Ovary (tissue), 9 donors: Measurements from ENCODE around the gene DNM1L. TPM values are rescaled to one million over a fixed set of nuclear protein-coding genes. Genes with fewer than 3 reads are reported as not detected.

Experiments used
- DNase-seq, 5 donors: peaks; one replicate each; pipeline ENCODE4 v3.0.0-alpha.2; 2019 to 2020
- H3K27ac ChIP-seq, 2 donors: fragments of 200-600 bp; one replicate each; pipeline versions ENCODE4 v1.5.1 to v1.8.0; 2019 to 2022
- H3K27me3 ChIP-seq: fragments of 200-600 bp; one replicate; pipeline ENCODE4 v1.8.0; 2022
- H3K36me3 ChIP-seq: fragments of 200-600 bp; sonication (generic); one replicate; pipeline ENCODE4 v1.5.1; 2019
- H3K4me1 ChIP-seq: one replicate; pipeline ENCODE4 v1.8.1; 2013; ENCODE audit warnings: mild to moderate bottlenecking, moderate library complexity; ENCODE audit not compliant: insufficient read depth
- H3K4me3 ChIP-seq: fragments of 200-600 bp; sonication (generic); one replicate; pipeline ENCODE4 v1.5.1; 2017
- H3K9me3 ChIP-seq, 2 donors: fragments of 200-600 bp in 1 of 2; sonication (generic) in 1 of 2; one replicate each; pipeline versions ENCODE4 v1.5.1 to v1.8.1; 2013 to 2019; ENCODE audit warnings: mild to moderate bottlenecking in 1 of 2, moderate library complexity in 1 of 2
- CTCF ChIP-seq, 3 donors: fragments of 450-650 bp in 2 of 3; fragments of 200-600 bp in 1 of 3; IDR thresholded peaks; one replicate each; pipeline versions ENCODE4 v1.5.1 to v1.8.0; 2016 to 2022; ENCODE audit warnings: antibody characterized with exemption in 3 of 3, mild to moderate bottlenecking in 1 of 3
- EP300 ChIP-seq: sonication (generic); formaldehyde crosslinking; IDR thresholded peaks from one replicate; pipeline ENCODE4 v1.6.1; 2017; ENCODE audit warnings: antibody characterized with exemption
- POLR2A ChIP-seq: fragments of 450-650 bp; IDR thresholded peaks from one replicate; pipeline ENCODE4 v1.6.1; 2017; ENCODE audit warnings: antibody characterized with exemption, mild to moderate bottlenecking, moderate library complexity
- WGBS, 3 donors: extraction: QIAGEN DNeasy Blood & Tissue Kit in 1 of 3; methylation state at CpG; one replicate each; pipeline versions ENCODE4 v1.1.5 to v1.1.7; 2013 to 2017; 5-methylcytosine and 5-hydroxymethylcytosine counted together
- intact Hi-C, 4 donors: fragments of 100-400 bp; cut with DNase I; formaldehyde crosslinking; loops; one replicate each; pipeline versions ENCODE4 v1.11.0 to v1.15.1; 2022 to 2023
- polyA plus RNA-seq, 2 donors: library from polyadenylated mRNA; stranded (reverse); fragments of 200-250 nt in 1 of 2; fragments of 350-450 nt in 1 of 2; fragmentation: Illumina TruSeq in 1 of 2; extraction: RNeasy Lipid Tissue Mini Kit (QIAGEN cat#74804) in 1 of 2; gene quantifications; one replicate each; pipeline ENCODE4 v1.2.3, GENCODE V29; 2013 to 2014
- total RNA-seq, 7 donors: library from RNA; depleted of rRNA in 2 of 7; stranded (reverse); fragments of >200 nt in 2 of 7; fragmentation: NEBNext Ultra II Directional in 3 of 7; extraction: Animal tissue kit (Norgen Biotek cat#: 25700) in 3 of 7; gene quantifications; one replicate each; pipeline versions ENCODE4 v1.1.0 to v1.2.4, GENCODE V29; 2016 to 2023
- donor health status: DM: no; HTN: no; CAD: no; lungs with moderate emphysema.
- donor health status: DM: no; HTN: no; CAD: no.
- donor health status: Bipolar disorder and iron deficiency.
- donor health status: DM: yes; HTN: yes; CAD: no.
- donor health status: DM: no; HTN: no; CAD: no.
- donor health status: DM: yes; HTN: yes; CAD: no.

DNM1L gene
- total and polyA plus RNA-seq, 9 donors: 19.4 to 77.5 (median 47.8) TPM

GRCh38 chr12:32671930-32672780 lies 6.9 kb upstream of the DNM1L start:
- 10 to 16% (median 12%) methylated on average over 11 of the region's 11 CpGs for WGBS, 3 donors
- intact Hi-C loops: loop anchor here in 3 of 4 donors (10.0 kb wide), 2 partner anchors 307 to 1017 kb away; partner anchors contain the start of gene ETFBKMT (in 2 of the 3)
- Histone ChIP-seq H3K27me3 (no peaks in the 10 kb centered on the region), H3K9me3 (no peaks in the 10 kb centered on the region), H3K4me3 (no peak overlapping the region), H3K4me1 (no peaks in the 10 kb centered on the region), H3K36me3 (no peaks in the 10 kb centered on the region), H3K27ac (no peak overlapping the region)
- DNase-seq: peak in 3 of 5 donors; percentile 34 to 58 (median 47)
- peak; percentile 31 to 49 (median 38) for TF ChIP-seq CTCF (IDR thresholded peaks at IDR 0.05)
- no peak for TF ChIP-seq POLR2A

DNA sequence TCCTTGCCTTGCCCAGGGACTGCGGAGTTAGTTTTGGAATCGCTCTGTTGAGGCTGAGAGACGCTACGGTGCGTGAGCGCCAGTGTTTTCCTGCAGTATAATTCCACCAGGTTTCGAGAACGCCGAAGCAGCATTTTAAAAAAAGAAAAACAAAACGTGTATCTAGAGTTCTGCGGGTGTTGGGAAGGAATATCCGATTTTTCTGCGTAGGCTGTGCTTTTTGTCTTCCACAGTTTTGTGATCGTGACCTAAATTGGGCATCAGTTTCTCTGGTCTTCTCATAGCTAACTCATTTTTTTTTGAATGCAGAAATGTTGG lies 778 bp downstream of the DNM1L start:
- Histone ChIP-seq H3K9me3 (no peaks in the 10 kb centered on the region), H3K4me1 (no peaks in the 10 kb centered on the region), H3K27me3 (no peaks in the 10 kb centered on the region), H3K36me3 (no peaks in the 10 kb centered on the region), H3K4me3 (peak overlapping the region; percentile 99), H3K27ac (peak overlapping the region; percentile 76 to 90)
- intact Hi-C loops: loop anchor here in 3 of 4 donors (10.0 kb wide), 2 partner anchors 315 to 1025 kb away; partner anchors contain the start of gene ETFBKMT (in 2 of the 3)
- TF ChIP-seq POLR2A (no peak), EP300 (no peak), CTCF (IDR thresholded peaks at IDR 0.05) (no peak)
- 0 to 1% (median 0%) methylated on average over 14 of the region's 14 CpGs for WGBS, 3 donors
- DNase-seq: no peak

DNA sequence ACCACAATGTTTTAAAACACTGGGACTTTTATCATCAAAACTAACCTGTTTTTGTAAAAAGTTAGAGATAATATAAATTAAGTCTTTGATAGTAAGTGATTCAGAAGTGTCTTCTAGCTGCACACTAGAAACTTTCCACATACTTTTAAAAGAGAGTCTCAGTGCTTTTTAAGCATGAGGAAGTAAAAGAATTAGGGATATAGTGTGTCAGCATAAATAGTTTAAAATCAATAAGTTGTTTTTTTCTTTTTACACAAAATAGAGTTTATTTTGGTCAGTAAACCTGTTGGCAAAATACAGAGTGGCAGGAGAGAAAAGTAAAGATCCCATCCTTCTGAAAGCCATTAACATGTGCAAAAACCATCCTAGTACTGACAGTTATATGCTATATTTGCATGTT lies 1.7 kb downstream of the DNM1L start:
- H3K27me3 ChIP-seq: no peaks in the 10 kb centered on the region
- H3K4me3 ChIP-seq: peak overlapping the region; percentile 99
- H3K9me3 ChIP-seq: no peaks in the 10 kb centered on the region
- H3K36me3 ChIP-seq: no peaks in the 10 kb centered on the region
- H3K27ac ChIP-seq: no peak overlapping the region
- H3K4me1 ChIP-seq: no peaks in the 10 kb centered on the region
- no peak for DNase-seq
- intact Hi-C loops: no loop called here
- TF ChIP-seq EP300: no peak
- no peak for TF ChIP-seq POLR2A
- no peak for TF ChIP-seq CTCF (IDR thresholded peaks at IDR 0.05)

GRCh38 chr12:32681272-32681671 lies 2.2 kb downstream of the DNM1L start:
- H3K4me1 ChIP-seq: no peaks in the 10 kb centered on the region
- H3K4me3 ChIP-seq: no peak overlapping the region
- 75 to 90% (median 86%) methylated on average over 11 of the region's 11 CpGs for WGBS, 3 donors
- H3K9me3 ChIP-seq: no peaks in the 10 kb centered on the region
- no peaks in the 10 kb centered on the region for H3K27me3 ChIP-seq
- no peak for DNase-seq
- TF ChIP-seq EP300 (no peak), CTCF (IDR thresholded peaks at IDR 0.05) (no peak), POLR2A (no peak)
- H3K36me3 ChIP-seq: no peaks in the 10 kb centered on the region
- intact Hi-C loops: no loop called here
- H3K27ac ChIP-seq: no peak overlapping the region
